GM12878 (cell line): ENCODE results near the gene GEMIN7. TPM values are rescaled to one million over a fixed set of nuclear protein-coding genes. Genes with fewer than 3 reads are reported as not detected.

Experiments
- ATAC-seq: fragments of 200-7000 bp; cut with Tn5 transposase; 3 replicates; pipeline ENCODE4 v1.9.1; 2020; ENCODE audit warnings: mild to moderate bottlenecking, moderate library complexity
- BruUV-seq: library from RNA; stranded (reverse); fragments of 400-500 nt; replicated peaks from 2 replicates; lab custom pipeline; 2021; lab: Mats Ljungman, UMichigan
- CTCF ChIA-PET: fragments of 300-600 bp; sonication (Branson Sonifier 250); formaldehyde crosslinking; extraction: SDS; loops from one replicate; lab custom pipeline; 2021; ENCODE audit warnings: inconsistent platforms; lab: Yijun Ruan, JAX
- POLR2A ChIA-PET: fragments of 350-600 bp; formaldehyde crosslinking; extraction: SDS; loops from one replicate; lab custom pipeline; 2021; ENCODE audit warnings: inconsistent platforms; lab: Charles Lee
- RAD21 ChIA-PET: fragments of 300-600 bp; sonication (Branson Sonifier 250); formaldehyde crosslinking; loops from one replicate; lab custom pipeline; 2023; ENCODE audit warnings: antibody characterized with exemption; ENCODE audit not compliant: unreplicated experiment; lab: Charles Lee
- SMC1A ChIA-PET: fragments of 300-600 bp; sonication (Branson Sonifier 250); formaldehyde crosslinking; loops from one replicate; lab custom pipeline; 2023; ENCODE audit not compliant: unreplicated experiment, uncharacterized antibody; lab: Charles Lee
- DNase-seq: peaks from one replicate; pipeline ENCODE4 v3.0.0-alpha.2; 2011; ENCODE audit warnings: low read depth, low spot score
- FAIRE-seq: peaks from 3 replicates; lab custom pipeline; 2011; peaks lifted over from hg19 to GRCh38; lab: Jason Lieb, UNC
- H2AFZ ChIP-seq: 2 replicates; pipeline ENCODE4 v1.6.0; 2011; ENCODE audit warnings: low read depth, low read length, control low read depth; ENCODE audit not compliant: control insufficient read depth
- H3K27ac ChIP-seq: 2 replicates; pipeline ENCODE4 v1.5.1; 2011; ENCODE audit warnings: control low read depth; ENCODE audit not compliant: control insufficient read depth, insufficient read depth
- H3K27me3 ChIP-seq, 2 experiments: replicated peaks in 1 of 2; 2 replicates each; pipeline versions ENCODE4 v1.6.0 to v1.6.1; 2011; ENCODE audit warnings: low read length in 1 of 2; ENCODE audit not compliant: control insufficient read depth in 2 of 2, insufficient read depth in 2 of 2
- H3K36me3 ChIP-seq, 2 experiments: 2 replicates each; pipeline ENCODE4 v1.5.1; 2011; ENCODE audit warnings: low read length in 1 of 2; ENCODE audit not compliant: control insufficient read depth in 2 of 2, insufficient read depth in 2 of 2
- H3K4me1 ChIP-seq: 2 replicates; pipeline ENCODE4 v1.6.1; 2011; ENCODE audit warnings: mild to moderate bottlenecking, low read length, moderate library complexity, mixed read lengths; ENCODE audit not compliant: control insufficient read depth, insufficient read depth
- H3K4me2 ChIP-seq: 2 replicates; pipeline ENCODE4 v1.6.0; 2011; ENCODE audit warnings: control low read depth; ENCODE audit not compliant: control insufficient read depth, insufficient read depth
- H3K4me3 ChIP-seq: fragments of 200-600 bp; sonication (generic); 2 replicates; pipeline ENCODE4 v1.5.1; 2016
- H3K79me2 ChIP-seq: 2 replicates; pipeline ENCODE4 v1.6.0; 2011; ENCODE audit warnings: low read length; ENCODE audit not compliant: control insufficient read depth, insufficient read depth
- H3K9ac ChIP-seq: 2 replicates; pipeline ENCODE4 v1.8.0; 2011; ENCODE audit warnings: low read length, control low read depth, mixed read lengths; ENCODE audit not compliant: control insufficient read depth, insufficient read depth
- H3K9me3 ChIP-seq: replicated peaks from 3 replicates; pipeline ENCODE4 v1.5.1; 2011; ENCODE audit warnings: mild to moderate bottlenecking, low read length; ENCODE audit not compliant: control insufficient read depth, insufficient read depth
- H4K20me1 ChIP-seq: 2 replicates; pipeline ENCODE4 v1.6.0; 2011; ENCODE audit not compliant: control insufficient read depth, insufficient read depth
- ASH2L ChIP-seq: fragments of 300-600, 200-600 bp; sonication (generic); IDR thresholded peaks from 2 replicates; pipeline ENCODE4 v1.6.1; 2017; ENCODE audit warnings: low read depth, mild to moderate bottlenecking, borderline replicate concordance
- CBFB ChIP-seq: IDR thresholded peaks from 2 replicates; pipeline ENCODE4 v1.6.1; 2016; ENCODE audit warnings: antibody characterized with exemption, low read depth
- KAT2A ChIP-seq: conservative IDR thresholded peaks from 2 replicates; pipeline ENCODE4 v1.6.1; 2011; ENCODE audit warnings: low read depth, low read length; ENCODE audit not compliant: control insufficient read depth
- PAX8 ChIP-seq: fragments of 450-650 bp; IDR thresholded peaks from 2 replicates; pipeline ENCODE4 v1.6.1; 2017; ENCODE audit warnings: mild to moderate bottlenecking, moderate library complexity
- POLR2AphosphoS2 ChIP-seq: IDR thresholded peaks from 2 replicates; pipeline ENCODE4 v1.6.1; 2011; ENCODE audit warnings: low read depth, mild to moderate bottlenecking, low read length, improper control_type of control experiment, moderate library complexity
- RAD51 ChIP-seq: fragments of 450-650 bp; IDR thresholded peaks from 2 replicates; pipeline ENCODE4 v1.6.1; 2016; ENCODE audit warnings: moderate library complexity, mild to moderate bottlenecking, inconsistent platforms
- RCOR1 ChIP-seq: conservative IDR thresholded peaks from 2 replicates; pipeline ENCODE4 v1.6.1; 2012; ENCODE audit warnings: low read depth, low read length, improper control_type of control experiment
- RELA ChIP-seq: fragments of 450-650 bp; IDR thresholded peaks from 2 replicates; pipeline ENCODE4 v1.8.0; 2014; ENCODE audit warnings: borderline replicate concordance; ENCODE audit not compliant: partially characterized antibody
- RUNX3 ChIP-seq: IDR thresholded peaks from 2 replicates; pipeline ENCODE4 v1.6.1; 2012; ENCODE audit warnings: low read length, inconsistent platforms
- SIX5 ChIP-seq: IDR thresholded peaks from 2 replicates; pipeline ENCODE4 v1.6.1; 2011; ENCODE audit warnings: mild to moderate bottlenecking, low read depth, low read length, moderate library complexity; ENCODE audit not compliant: severe bottlenecking
- SREBF1 ChIP-seq: IDR thresholded peaks from 2 replicates; pipeline ENCODE4 v1.6.1; 2012; ENCODE audit warnings: mild to moderate bottlenecking, low read length
- YBX1 ChIP-seq: fragments of 450-650 bp; IDR thresholded peaks from 2 replicates; pipeline ENCODE4 v1.6.1; 2016; ENCODE audit warnings: antibody characterized with exemption
- ZNF274 ChIP-seq: IDR thresholded peaks from one replicate; pipeline ENCODE4 v1.8.0; 2011; ENCODE audit not compliant: insufficient read length, insufficient read depth
- ZSCAN29 ChIP-seq: fragments of 450-650 bp; IDR thresholded peaks from 2 replicates; pipeline ENCODE4 v1.6.1; 2017; ENCODE audit warnings: mild to moderate bottlenecking, moderate library complexity
- WGBS: methylation state at CpG from one replicate; pipeline ENCODE4 v1.1.6; 2016; ENCODE audit warnings: low lambda C conversion rate; ENCODE audit not compliant: insufficient replicate concordance, insufficient coverage; ENCODE audit errors: missing lambda C conversion rate; 5-methylcytosine and 5-hydroxymethylcytosine counted together
- in situ Hi-C: fragments of 300-500 bp; cut with MboI; formaldehyde crosslinking; loops from 9 replicates; pipeline ENCODE4 v1.14.3; 2018; ENCODE audit warnings: mixed read lengths
- intact Hi-C: fragments of 100-400 bp; cut with micrococcal nuclease; formaldehyde crosslinking; loops from one replicate; pipeline ENCODE4 v1.14.2; 2022; ENCODE audit not compliant: unreplicated experiment
- polyA plus RNA-seq, 11 experiments: library from polyadenylated mRNA; depleted of rRNA in 4 of 11; unstranded in 6 of 11; stranded (reverse) in 5 of 11; fragments of >200 nt; fragmentation: Nextera tagmentation in 4 of 11; fragmentation: Illumina TruSeq in 1 of 11; extraction: Ambion mirVana in 4 of 11; extraction: Trizol in 1 of 11; gene quantifications; 1 replicate in 1 of 11; 2 replicates in 10 of 11; pipeline versions ENCODE4 v1.2.1 to v1.2.3, GENCODE V29; 2011 to 2016; ENCODE audit warnings: inconsistent platforms in 2 of 11, missing spikeins in 2 of 11, low read depth in 1 of 11
- total RNA-seq, 4 experiments: library from RNA; depleted of rRNA in 3 of 4; stranded (reverse); fragments of >200 nt in 3 of 4; fragmentation: Illumina TruSeq in 1 of 4; extraction: Trizol in 1 of 4; gene quantifications; 2 replicates each; pipeline versions ENCODE4 v1.2.1 to v1.2.3, GENCODE V29; 2013 to 2021
- TF ChIP-seq, protein P1 (sequence below): fragments of 450-650 bp; IDR thresholded peaks from 2 replicates; pipeline ENCODE4 v1.6.1; 2016; ENCODE audit warnings: mild to moderate bottlenecking
- TF ChIP-seq, protein P2 (sequence below): fragments of 150-350 bp; IDR thresholded peaks from 2 replicates; pipeline ENCODE4 v1.6.1; 2016; ENCODE audit warnings: low read depth, low read length
- TF ChIP-seq, protein P3 (sequence below): IDR thresholded peaks from 2 replicates; pipeline ENCODE4 v1.6.1; 2011; ENCODE audit warnings: low read depth, low read length, improper control_type of control experiment, borderline replicate concordance
- TF ChIP-seq, protein P4 (sequence below): IDR thresholded peaks from 2 replicates; pipeline ENCODE4 v1.6.1; 2012; ENCODE audit warnings: low read depth, low read length, improper control_type of control experiment

The GEMIN7 gene
- total and polyA plus RNA-seq, 10 of the 15 experiments (the other 5 are each of a cell fraction or from before 2014, with no cell fraction given) = 21.1 to 76.7 (median 44.9) TPM

DNA sequence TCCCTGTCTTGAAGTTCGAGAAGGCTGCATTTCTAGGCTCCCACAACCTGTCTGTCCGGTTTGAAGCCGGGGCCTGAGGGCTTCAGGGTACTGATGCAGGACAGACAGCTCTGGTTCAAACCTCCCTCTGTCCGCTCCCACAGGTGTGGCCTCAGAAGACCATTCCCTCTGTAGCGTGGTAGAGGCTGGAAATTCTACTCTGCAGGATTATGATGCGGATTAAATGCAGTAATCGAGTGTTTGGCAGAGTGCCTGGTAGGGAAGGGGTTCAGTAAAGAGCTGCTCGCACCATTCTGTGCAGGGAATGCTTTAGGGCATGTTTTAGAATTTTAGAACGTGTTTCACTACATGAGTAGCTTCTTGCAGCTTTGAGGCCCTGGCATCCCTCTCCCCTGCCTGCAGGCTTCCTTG lies 44.4 kb downstream of the GEMIN7 start (continued):
- no peak for TF ChIP-seq RUNX3
- no peak for TF ChIP-seq SIX5
- no peak for TF ChIP-seq ASH2L

DNA sequence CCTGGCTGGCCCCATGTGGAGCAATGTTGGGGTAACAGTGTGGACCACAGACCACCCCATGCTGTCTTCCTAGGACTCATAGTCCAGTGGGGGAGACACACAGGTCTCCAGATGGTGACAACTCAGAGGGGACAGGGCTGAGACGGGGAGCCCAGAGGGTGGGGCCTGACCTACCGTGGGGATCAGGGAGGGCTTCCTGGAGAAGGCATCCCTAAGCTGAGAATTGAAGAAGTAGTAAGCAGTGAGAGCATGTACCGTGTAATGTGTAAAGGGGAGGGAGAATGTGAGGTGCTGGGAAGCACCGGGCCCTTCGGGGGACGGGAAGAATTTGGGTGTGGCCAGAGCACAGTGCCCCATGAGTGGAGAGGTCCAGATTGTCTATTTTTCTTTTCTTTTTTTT lies 45.0 kb downstream of the GEMIN7 start:
- Histone ChIP-seq H3K9me3 (no peaks in the 10 kb centered on the region), H3K27ac (no peak overlapping the region), H3K9ac (no peak overlapping the region), H2AFZ (no peak overlapping the region), H3K36me3 (peaks cover 0 to 9% of the 10 kb centered on the region in 2 experiments; a peak in 3 of 4 replicates), H3K4me3 (no peak overlapping the region), H3K27me3 (no peaks in the 10 kb centered on the region), H3K4me1 (peaks cover 39% of the 10 kb centered on the region), H3K79me2 (peaks cover 49% of the 10 kb centered on the region), H3K4me2 (no peak overlapping the region), H4K20me1 (no peaks in the 10 kb centered on the region)
- no peak for DNase-seq
- no peak for FAIRE-seq
- 98% methylated on average over 6 of the region's 6 CpGs for WGBS
- ChIA-PET RAD21 (interaction anchor here (1.2 to 2.2 kb wide), 3 partner anchors 13 to 63 kb away, joined by 3 to 6 read pairs (median 4); partner anchors contain the start of gene PPP1R37), CTCF (interaction anchor here (1.1 to 4.5 kb wide), 6 partner anchors 8 to 153 kb away, joined by 3 to 39 read pairs (median 4); no protein-coding TSS in a partner anchor), POLR2A (interaction anchor here (1.7 kb wide), 1 partner anchor 108 kb away, joined by 4 read pairs; no protein-coding TSS in a partner anchor), SMC1A (interaction anchor here (4.6 kb wide), 1 partner anchor 12 kb away, joined by 39 read pairs; no protein-coding TSS in a partner anchor)
- BruUV-seq = no TSS peak
- intact Hi-C loops = no loop called here
- in situ Hi-C loops = no loop called here
- ATAC-seq = no peak
- TF ChIP-seq PAX8 (no peak), RELA (no peak), RAD51 (no peak), YBX1 (no peak), RCOR1 (no peak), ZSCAN29 (no peak), POLR2AphosphoS2 (no peak), SREBF1 (no peak), KAT2A (no peak), ZNF274 (no peak), CBFB (no peak)
- TF ChIP-seq, protein P1, sequence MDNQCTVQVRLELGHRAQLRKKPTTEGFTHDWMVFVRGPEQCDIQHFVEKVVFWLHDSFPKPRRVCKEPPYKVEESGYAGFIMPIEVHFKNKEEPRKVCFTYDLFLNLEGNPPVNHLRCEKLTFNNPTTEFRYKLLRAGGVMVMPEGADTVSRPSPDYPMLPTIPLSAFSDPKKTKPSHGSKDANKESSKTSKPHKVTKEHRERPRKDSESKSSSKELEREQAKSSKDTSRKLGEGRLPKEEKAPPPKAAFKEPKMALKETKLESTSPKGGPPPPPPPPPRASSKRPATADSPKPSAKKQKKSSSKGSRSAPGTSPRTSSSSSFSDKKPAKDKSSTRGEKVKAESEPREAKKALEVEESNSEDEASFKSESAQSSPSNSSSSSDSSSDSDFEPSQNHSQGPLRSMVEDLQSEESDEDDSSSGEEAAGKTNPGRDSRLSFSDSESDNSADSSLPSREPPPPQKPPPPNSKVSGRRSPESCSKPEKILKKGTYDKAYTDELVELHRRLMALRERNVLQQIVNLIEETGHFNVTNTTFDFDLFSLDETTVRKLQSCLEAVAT = no peak
- TF ChIP-seq, protein P2, sequence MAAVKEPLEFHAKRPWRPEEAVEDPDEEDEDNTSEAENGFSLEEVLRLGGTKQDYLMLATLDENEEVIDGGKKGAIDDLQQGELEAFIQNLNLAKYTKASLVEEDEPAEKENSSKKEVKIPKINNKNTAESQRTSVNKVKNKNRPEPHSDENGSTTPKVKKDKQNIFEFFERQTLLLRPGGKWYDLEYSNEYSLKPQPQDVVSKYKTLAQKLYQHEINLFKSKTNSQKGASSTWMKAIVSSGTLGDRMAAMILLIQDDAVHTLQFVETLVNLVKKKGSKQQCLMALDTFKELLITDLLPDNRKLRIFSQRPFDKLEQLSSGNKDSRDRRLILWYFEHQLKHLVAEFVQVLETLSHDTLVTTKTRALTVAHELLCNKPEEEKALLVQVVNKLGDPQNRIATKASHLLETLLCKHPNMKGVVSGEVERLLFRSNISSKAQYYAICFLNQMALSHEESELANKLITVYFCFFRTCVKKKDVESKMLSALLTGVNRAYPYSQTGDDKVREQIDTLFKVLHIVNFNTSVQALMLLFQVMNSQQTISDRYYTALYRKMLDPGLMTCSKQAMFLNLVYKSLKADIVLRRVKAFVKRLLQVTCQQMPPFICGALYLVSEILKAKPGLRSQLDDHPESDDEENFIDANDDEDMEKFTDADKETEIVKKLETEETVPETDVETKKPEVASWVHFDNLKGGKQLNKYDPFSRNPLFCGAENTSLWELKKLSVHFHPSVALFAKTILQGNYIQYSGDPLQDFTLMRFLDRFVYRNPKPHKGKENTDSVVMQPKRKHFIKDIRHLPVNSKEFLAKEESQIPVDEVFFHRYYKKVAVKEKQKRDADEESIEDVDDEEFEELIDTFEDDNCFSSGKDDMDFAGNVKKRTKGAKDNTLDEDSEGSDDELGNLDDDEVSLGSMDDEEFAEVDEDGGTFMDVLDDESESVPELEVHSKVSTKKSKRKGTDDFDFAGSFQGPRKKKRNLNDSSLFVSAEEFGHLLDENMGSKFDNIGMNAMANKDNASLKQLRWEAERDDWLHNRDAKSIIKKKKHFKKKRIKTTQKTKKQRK = no peak
- TF ChIP-seq, protein P3, sequence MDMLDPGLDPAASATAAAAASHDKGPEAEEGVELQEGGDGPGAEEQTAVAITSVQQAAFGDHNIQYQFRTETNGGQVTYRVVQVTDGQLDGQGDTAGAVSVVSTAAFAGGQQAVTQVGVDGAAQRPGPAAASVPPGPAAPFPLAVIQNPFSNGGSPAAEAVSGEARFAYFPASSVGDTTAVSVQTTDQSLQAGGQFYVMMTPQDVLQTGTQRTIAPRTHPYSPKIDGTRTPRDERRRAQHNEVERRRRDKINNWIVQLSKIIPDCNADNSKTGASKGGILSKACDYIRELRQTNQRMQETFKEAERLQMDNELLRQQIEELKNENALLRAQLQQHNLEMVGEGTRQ = no peak
- TF ChIP-seq, protein P4, sequence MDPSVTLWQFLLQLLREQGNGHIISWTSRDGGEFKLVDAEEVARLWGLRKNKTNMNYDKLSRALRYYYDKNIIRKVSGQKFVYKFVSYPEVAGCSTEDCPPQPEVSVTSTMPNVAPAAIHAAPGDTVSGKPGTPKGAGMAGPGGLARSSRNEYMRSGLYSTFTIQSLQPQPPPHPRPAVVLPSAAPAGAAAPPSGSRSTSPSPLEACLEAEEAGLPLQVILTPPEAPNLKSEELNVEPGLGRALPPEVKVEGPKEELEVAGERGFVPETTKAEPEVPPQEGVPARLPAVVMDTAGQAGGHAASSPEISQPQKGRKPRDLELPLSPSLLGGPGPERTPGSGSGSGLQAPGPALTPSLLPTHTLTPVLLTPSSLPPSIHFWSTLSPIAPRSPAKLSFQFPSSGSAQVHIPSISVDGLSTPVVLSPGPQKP = no peak
